Activated CD4-positive, alpha-beta T cell treated with anti-CD3 and anti-CD28 coated beads for 36 hours (primary cell): ENCODE results near the gene SLC12A3. TPM values are rescaled to one million over a fixed set of nuclear protein-coding genes. Genes with fewer than 3 reads are reported as not detected.

ENCODE experiments used
- ATAC-seq: fragments of 200-7000 bp; cut with Tn5 transposase; one replicate; pipeline ENCODE4 v1.10.0; 2021; ENCODE audit warnings: mild to moderate bottlenecking, moderate library complexity
- CTCF ChIA-PET: fragments of 350-600 bp; sonication (Branson Sonifier 250); formaldehyde crosslinking; loops from one replicate; lab custom pipeline; 2021; ENCODE audit warnings: antibody characterized with exemption; lab: Charles Lee
- POLR2A ChIA-PET: fragments of 350-600 bp; sonication (Branson Sonifier 250); formaldehyde crosslinking; loops from one replicate; lab custom pipeline; 2021; ENCODE audit warnings: antibody characterized with exemption, inconsistent platforms; lab: Charles Lee
- DNase-seq: peaks from one replicate; pipeline ENCODE4 v3.0.0-alpha.2; 2020
- H3K27ac Mint-ChIP-seq: one replicate; pipeline ENCODE4 v1.8.0; 2021; ENCODE audit warnings: mixed read lengths
- H3K27me3 Mint-ChIP-seq: one replicate; pipeline ENCODE4 v1.8.0; 2021; ENCODE audit warnings: mixed read lengths
- H3K36me3 Mint-ChIP-seq: one replicate; pipeline ENCODE4 v1.8.0; 2021; ENCODE audit warnings: low read depth, mixed read lengths
- H3K4me1 Mint-ChIP-seq: one replicate; pipeline ENCODE4 v1.8.0; 2021; ENCODE audit warnings: mixed read lengths
- H3K4me3 Mint-ChIP-seq: one replicate; pipeline ENCODE4 v1.8.0; 2021; ENCODE audit warnings: mild to moderate bottlenecking, moderate library complexity, mixed read lengths
- H3K9me3 Mint-ChIP-seq: one replicate; pipeline ENCODE4 v1.8.0; 2021; ENCODE audit warnings: low read depth, mixed read lengths
- intact Hi-C, 2 experiments: fragments of 100-400 bp; cut with DNase I in 1 of 2; cut with micrococcal nuclease in 1 of 2; formaldehyde crosslinking; loops; one replicate each; pipeline versions ENCODE4 v1.14.2 to v1.15.1; 2022 to 2024; cut with DNase I, micrococcal nuclease
- total RNA-seq, 2 experiments: library from RNA; stranded (reverse); gene quantifications; one replicate each; pipeline ENCODE4 v1.2.3, GENCODE V29; 2021

The SLC12A3 gene
- total RNA-seq, 2 experiments from 2014 or later = not detected

GRCh38 chr16:56935201-56935600, 70.2 kb downstream of the SLC12A3 start:
- no peaks in the 10 kb centered on the region for H3K9me3 Mint-ChIP-seq
- peaks cover 71% of the 10 kb centered on the region for H3K4me1 Mint-ChIP-seq
- peaks cover 77% of the 10 kb centered on the region for H3K36me3 Mint-ChIP-seq
- intact Hi-C loops = loop anchor here (5.0 to 10.0 kb wide), 4 partner anchors 323 to 740 kb away; partner anchors contain the start of genes CCDC102A (in 1 of the 2) and GNAO1 (in 1 of the 2)
- DNase-seq (no peak), ATAC-seq (no peak)
- no peaks in the 10 kb centered on the region for H3K27me3 Mint-ChIP-seq
- peak overlapping the region; percentile 98 for H3K4me3 Mint-ChIP-seq
- H3K27ac Mint-ChIP-seq = peak overlapping the region; percentile 87
- CTCF ChIA-PET = interaction anchor here (1.5 to 2.8 kb wide), 2 partner anchors 10 to 25 kb away, joined by 4 to 11 read pairs; no protein-coding TSS in a partner anchor
- POLR2A ChIA-PET = no interaction called here

GRCh38 chr16:56936491-56936890, 71.5 kb downstream of the SLC12A3 start:
- peaks cover 88% of the 10 kb centered on the region for H3K36me3 Mint-ChIP-seq
- H3K27me3 Mint-ChIP-seq = no peaks in the 10 kb centered on the region
- H3K27ac Mint-ChIP-seq = peak overlapping the region; percentile 74
- ATAC-seq = no peak
- POLR2A ChIA-PET = interaction anchor here (0.6 to 1.8 kb wide), 4 partner anchors 9 to 81 kb away, joined by 3 to 6 read pairs (median 4); no protein-coding TSS in a partner anchor
- no peaks in the 10 kb centered on the region for H3K9me3 Mint-ChIP-seq
- CTCF ChIA-PET = interaction anchor here (0.6 to 1.5 kb wide), 3 partner anchors 13 to 195 kb away, joined by 3 to 4 read pairs (median 3); no protein-coding TSS in a partner anchor
- peak overlapping the region; percentile 98 for H3K4me3 Mint-ChIP-seq
- intact Hi-C loops = loop anchor here (5.0 to 10.0 kb wide), 4 partner anchors 324 to 742 kb away; partner anchors contain the start of genes CCDC102A (in 1 of the 2) and GNAO1 (in 1 of the 2)
- DNase-seq = no peak
- peaks cover 70% of the 10 kb centered on the region for H3K4me1 Mint-ChIP-seq

- peaks cover 91% of the 10 kb centered on the region for H3K36me3 Mint-ChIP-seq
- H3K27ac Mint-ChIP-seq = peak overlapping the region; percentile 76
- no peak for ATAC-seq
- H3K4me1 Mint-ChIP-seq = peaks cover 74% of the 10 kb centered on the region
- no peak for DNase-seq
- ChIA-PET CTCF (interaction anchor here (0.6 to 1.0 kb wide), 5 partner anchors 12 to 151 kb away, joined by 3 to 6 read pairs (median 3); no protein-coding TSS in a partner anchor), POLR2A (interaction anchor here (0.6 to 1.8 kb wide), 4 partner anchors 8 to 99 kb away, joined by 3 to 6 read pairs (median 4); no protein-coding TSS in a partner anchor)
- no peaks in the 10 kb centered on the region for H3K9me3 Mint-ChIP-seq
- H3K4me3 Mint-ChIP-seq = no peak overlapping the region
- intact Hi-C loops = loop anchor here (5.0 to 10.0 kb wide), 4 partner anchors 325 to 742 kb away; partner anchors contain the start of genes CCDC102A (in 1 of the 2) and GNAO1 (in 1 of the 2)
- H3K27me3 Mint-ChIP-seq = no peaks in the 10 kb centered on the region
Observed at GRCh38 chr16:56936950-56937349, 71.9 kb downstream of the SLC12A3 start.

- intact Hi-C loops = loop anchor here (2.0 to 10.0 kb wide), 5 partner anchors 327 to 744 kb away; partner anchors contain the start of genes CCDC102A (in 1 of the 2), GNAO1 (in 1 of the 2), NUDT21 (in 1 of the 2) and OGFOD1 (in 1 of the 2)
- DNase-seq (peak; percentile 78), ATAC-seq (peak; percentile 81)
- ChIA-PET CTCF (interaction anchor here (1.0 to 1.4 kb wide), 4 partner anchors 9 to 71 kb away, joined by 3 to 4 read pairs (median 3); no protein-coding TSS in a partner anchor), POLR2A (interaction anchor here (0.6 to 1.3 kb wide), 8 partner anchors 8 to 599 kb away, joined by 3 to 7 read pairs (median 4); partner anchors contain the start of genes NLRC5, NUDT21 and OGFOD1)
- Mint-ChIP-seq H3K9me3 (no peaks in the 10 kb centered on the region), H3K4me1 (peaks cover 93% of the 10 kb centered on the region), H3K4me3 (peak overlapping the region; percentile 70), H3K27me3 (no peaks in the 10 kb centered on the region), H3K36me3 (peaks cover 92% of the 10 kb centered on the region), H3K27ac (peak overlapping the region; percentile 95)
Observed at GRCh38 chr16:56938664-56939513, 73.9 kb downstream of the SLC12A3 start.

GRCh38 chr16:56939801-56940200, 74.8 kb downstream of the SLC12A3 start:
- CTCF ChIA-PET = interaction anchor here (1.3 to 1.4 kb wide), 2 partner anchors 9 to 71 kb away, joined by 3 to 4 read pairs; no protein-coding TSS in a partner anchor
- Mint-ChIP-seq H3K4me3 (no peak overlapping the region), H3K4me1 (peaks cover 95% of the 10 kb centered on the region), H3K9me3 (no peaks in the 10 kb centered on the region), H3K27ac (peak overlapping the region; percentile 95), H3K36me3 (peaks cover 93% of the 10 kb centered on the region), H3K27me3 (no peaks in the 10 kb centered on the region)
- POLR2A ChIA-PET = no interaction called here
- DNase-seq (no peak), ATAC-seq (no peak)
- intact Hi-C loops = loop anchor here (2.0 to 10.0 kb wide), 5 partner anchors 328 to 745 kb away; partner anchors contain the start of genes CCDC102A (in 1 of the 2), GNAO1 (in 1 of the 2), NUDT21 (in 1 of the 2) and OGFOD1 (in 1 of the 2)

GRCh38 chr16:56941092-56941491, 76.1 kb downstream of the SLC12A3 start:
- ChIA-PET POLR2A (interaction anchor here (0.7 kb wide), 1 partner anchor 72 kb away, joined by 3 read pairs; no protein-coding TSS in a partner anchor), CTCF (interaction anchor here (1.1 to 1.7 kb wide), 4 partner anchors 8 to 23 kb away, joined by 3 to 10 read pairs (median 4); partner anchors contain the start of gene HERPUD1)
- Mint-ChIP-seq H3K27ac (no peak overlapping the region), H3K9me3 (no peaks in the 10 kb centered on the region), H3K27me3 (no peaks in the 10 kb centered on the region), H3K4me3 (no peak overlapping the region), H3K4me1 (peaks cover 93% of the 10 kb centered on the region), H3K36me3 (peaks cover 86% of the 10 kb centered on the region)
- ATAC-seq (no peak), DNase-seq (no peak)
- intact Hi-C loops = no loop called here

- Mint-ChIP-seq H3K4me3 (no peak overlapping the region), H3K27me3 (no peaks in the 10 kb centered on the region), H3K36me3 (peaks cover 82% of the 10 kb centered on the region), H3K9me3 (no peaks in the 10 kb centered on the region), H3K4me1 (peaks cover 90% of the 10 kb centered on the region), H3K27ac (peak overlapping the region; percentile 51)
- intact Hi-C loops = no loop called here
- no peak for DNase-seq
- ChIA-PET POLR2A (interaction anchor here (0.5 to 2.1 kb wide), 2 partner anchors 10 to 25 kb away, joined by 3 to 15 read pairs; partner anchors contain the start of gene HERPUD1), CTCF (interaction anchor here (0.7 to 1.7 kb wide), 6 partner anchors 9 to 130 kb away, joined by 3 to 10 read pairs (median 4); partner anchors contain the start of gene HERPUD1)
- no peak for ATAC-seq
Observed at GRCh38 chr16:56941856-56942331, 76.9 kb downstream of the SLC12A3 start.

GRCh38 chr16:56943761-56944375, 78.9 kb downstream of the SLC12A3 start:
- Mint-ChIP-seq H3K27ac (peak overlapping the region; percentile 91), H3K4me1 (peaks cover 74% of the 10 kb centered on the region), H3K4me3 (peak overlapping the region; percentile 51), H3K9me3 (no peaks in the 10 kb centered on the region), H3K27me3 (no peaks in the 10 kb centered on the region), H3K36me3 (peaks cover 67% of the 10 kb centered on the region)
- intact Hi-C loops = loop anchor here in 1 of 2 experiments (1.0 to 2.0 kb wide), 2 partner anchors 11 to 71 kb away; no protein-coding TSS in a partner anchor
- POLR2A ChIA-PET = interaction anchor here (0.6 to 3.2 kb wide), 5 partner anchors 10 to 98 kb away, joined by 3 to 27 read pairs (median 7); no protein-coding TSS in a partner anchor
- ATAC-seq (no peak), DNase-seq (peak; percentile 36)
- CTCF ChIA-PET = interaction anchor here (0.7 to 3.3 kb wide), 5 partner anchors 11 to 157 kb away, joined by 3 to 22 read pairs (median 3); no protein-coding TSS in a partner anchor

- ATAC-seq = peak; percentile 79
- intact Hi-C loops = loop anchor here (1.0 to 5.0 kb wide), 6 partner anchors 12 to 213 kb away; partner anchors contain the start of genes HERPUD1 (in 1 of the 2), NLRC5 (in 1 of the 2) and NUP93 (in 1 of the 2)
- POLR2A ChIA-PET = interaction anchor here (0.8 to 3.2 kb wide), 9 partner anchors 9 to 241 kb away, joined by 3 to 27 read pairs (median 9); partner anchors contain the start of genes NLRC5, PSME3IP1 and RSPRY1
- DNase-seq = peak; percentile 61
- Mint-ChIP-seq H3K4me3 (peak overlapping the region; percentile 51), H3K27me3 (no peaks in the 10 kb centered on the region), H3K9me3 (no peaks in the 10 kb centered on the region), H3K27ac (peak overlapping the region; percentile 91), H3K4me1 (peaks cover 63% of the 10 kb centered on the region), H3K36me3 (peaks cover 56% of the 10 kb centered on the region)
- CTCF ChIA-PET = interaction anchor here (0.7 to 3.3 kb wide), 12 partner anchors 11 to 162 kb away, joined by 3 to 22 read pairs (median 4); partner anchors contain the start of gene HERPUD1
Observed at GRCh38 chr16:56944954-56945839, 80.2 kb downstream of the SLC12A3 start.
